ENCODE measurements around the gene SETD7. TPM values are rescaled to one million over a fixed set of nuclear protein-coding genes. Genes with fewer than 3 reads are reported as not detected.

SETD7 gene
- total RNA-seq, 1 donor, result 99.5 TPM

DNA sequence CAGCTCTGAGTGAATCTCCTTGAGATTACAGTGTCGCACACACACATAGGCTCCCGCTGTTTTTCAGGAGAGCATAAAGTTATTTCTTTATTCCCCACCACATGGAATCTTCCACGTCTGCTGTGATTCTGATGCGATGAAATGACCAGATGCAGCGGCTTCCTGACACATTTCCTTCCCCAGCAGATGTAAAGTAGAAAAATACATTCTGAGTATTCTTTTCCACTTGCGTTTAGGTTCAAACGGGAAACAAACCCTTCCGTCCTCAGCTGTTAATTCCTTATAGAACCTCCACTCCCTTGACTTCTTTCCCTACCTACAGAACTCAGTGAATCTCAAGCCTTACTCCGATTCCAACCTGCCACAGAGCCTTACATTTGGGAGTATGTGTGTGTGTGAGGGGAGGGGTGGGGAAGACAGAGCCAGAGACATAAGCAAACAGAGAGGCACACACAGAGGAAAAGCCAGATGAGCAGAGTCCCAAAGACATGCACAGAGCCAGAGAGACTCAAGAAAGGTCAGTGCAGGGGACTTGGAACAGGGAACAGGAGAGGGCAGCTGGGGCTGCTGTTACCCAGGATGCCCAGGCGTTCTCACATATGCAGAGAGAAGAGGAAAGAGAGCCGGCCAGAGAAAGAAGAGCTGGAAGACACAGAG lies 47.3 kb downstream of the SETD7 start:
- TF ChIP-seq, protein P1, sequence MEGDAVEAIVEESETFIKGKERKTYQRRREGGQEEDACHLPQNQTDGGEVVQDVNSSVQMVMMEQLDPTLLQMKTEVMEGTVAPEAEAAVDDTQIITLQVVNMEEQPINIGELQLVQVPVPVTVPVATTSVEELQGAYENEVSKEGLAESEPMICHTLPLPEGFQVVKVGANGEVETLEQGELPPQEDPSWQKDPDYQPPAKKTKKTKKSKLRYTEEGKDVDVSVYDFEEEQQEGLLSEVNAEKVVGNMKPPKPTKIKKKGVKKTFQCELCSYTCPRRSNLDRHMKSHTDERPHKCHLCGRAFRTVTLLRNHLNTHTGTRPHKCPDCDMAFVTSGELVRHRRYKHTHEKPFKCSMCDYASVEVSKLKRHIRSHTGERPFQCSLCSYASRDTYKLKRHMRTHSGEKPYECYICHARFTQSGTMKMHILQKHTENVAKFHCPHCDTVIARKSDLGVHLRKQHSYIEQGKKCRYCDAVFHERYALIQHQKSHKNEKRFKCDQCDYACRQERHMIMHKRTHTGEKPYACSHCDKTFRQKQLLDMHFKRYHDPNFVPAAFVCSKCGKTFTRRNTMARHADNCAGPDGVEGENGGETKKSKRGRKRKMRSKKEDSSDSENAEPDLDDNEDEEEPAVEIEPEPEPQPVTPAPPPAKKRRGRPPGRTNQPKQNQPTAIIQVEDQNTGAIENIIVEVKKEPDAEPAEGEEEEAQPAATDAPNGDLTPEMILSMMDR (IDR thresholded peaks at IDR 0.05; ENCODE audit: extremely low read depth, low read depth, low read length), result no peak
- no peak overlapping the region for H3K4me2 ChIP-seq (ENCODE audit: insufficient read depth, low read length)
- no peaks in the 10 kb centered on the region for H3K4me1 ChIP-seq (ENCODE audit: insufficient read depth, low read length)
- H3K36me3 ChIP-seq (ENCODE audit: insufficient read depth, low read length), result peaks cover 65% of the 10 kb centered on the region
- H3K27me3 ChIP-seq (ENCODE audit: insufficient read depth, low read length), result no peaks in the 10 kb centered on the region
- H3K9me3 ChIP-seq (ENCODE audit: low read depth, low read length), result no peaks in the 10 kb centered on the region
- H4K20me1 ChIP-seq (ENCODE audit: insufficient read depth, low read length), result peaks cover 3% of the 10 kb centered on the region
- no peak overlapping the region for H3K27ac ChIP-seq (ENCODE audit: low read depth, low read length)
- no peak overlapping the region for H3K4me3 ChIP-seq (ENCODE audit: insufficient read depth, low read length)
- no peaks in the 10 kb centered on the region for H3K79me2 ChIP-seq (ENCODE audit: insufficient read depth, low read length)
- DNase-seq (ENCODE audit: insufficient read length, low spot score, missing footprints), result no peak
- no peak overlapping the region for H2AFZ ChIP-seq (ENCODE audit: low read length)

DNA sequence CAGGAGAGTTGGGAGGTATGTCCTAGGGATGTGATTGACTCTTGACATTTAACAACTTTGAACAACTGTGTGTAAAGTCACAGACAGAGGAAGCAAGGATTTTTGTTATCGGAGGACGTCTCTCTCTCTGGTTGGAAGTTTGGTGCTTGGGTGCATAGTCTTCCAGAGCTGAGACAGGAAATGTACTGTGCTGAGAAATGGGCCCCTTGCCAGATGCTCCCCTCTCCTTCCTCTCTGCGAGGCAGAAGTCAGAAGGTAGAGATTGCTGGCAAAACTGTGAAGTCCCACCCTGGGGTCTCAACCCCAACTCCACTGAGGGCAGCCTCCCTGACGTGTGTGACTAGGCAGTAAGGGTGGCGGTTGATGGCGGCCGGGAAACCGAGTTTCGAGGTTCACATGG lies 49.2 kb downstream of the SETD7 start:
- no peaks in the 10 kb centered on the region for H3K27me3 ChIP-seq (ENCODE audit: insufficient read depth, low read length)
- no peak overlapping the region for H3K4me2 ChIP-seq (ENCODE audit: insufficient read depth, low read length)
- H3K4me1 ChIP-seq (ENCODE audit: insufficient read depth, low read length), result peaks cover 7% of the 10 kb centered on the region
- peaks cover 54% of the 10 kb centered on the region for H3K36me3 ChIP-seq (ENCODE audit: insufficient read depth, low read length)
- no peak overlapping the region for H3K27ac ChIP-seq (ENCODE audit: low read depth, low read length)
- TF ChIP-seq, protein P1 (IDR thresholded peaks at IDR 0.05; ENCODE audit: extremely low read depth, low read depth, low read length), result no peak
- no peaks in the 10 kb centered on the region for H3K79me2 ChIP-seq (ENCODE audit: insufficient read depth, low read length)
- H3K4me3 ChIP-seq (ENCODE audit: insufficient read depth, low read length), result no peak overlapping the region
- DNase-seq (ENCODE audit: insufficient read length, low spot score, missing footprints), result no peak
- no peak overlapping the region for H2AFZ ChIP-seq (ENCODE audit: low read length)
- H3K9me3 ChIP-seq (ENCODE audit: low read depth, low read length), result no peaks in the 10 kb centered on the region
- no peaks in the 10 kb centered on the region for H4K20me1 ChIP-seq (ENCODE audit: insufficient read depth, low read length)

DNA sequence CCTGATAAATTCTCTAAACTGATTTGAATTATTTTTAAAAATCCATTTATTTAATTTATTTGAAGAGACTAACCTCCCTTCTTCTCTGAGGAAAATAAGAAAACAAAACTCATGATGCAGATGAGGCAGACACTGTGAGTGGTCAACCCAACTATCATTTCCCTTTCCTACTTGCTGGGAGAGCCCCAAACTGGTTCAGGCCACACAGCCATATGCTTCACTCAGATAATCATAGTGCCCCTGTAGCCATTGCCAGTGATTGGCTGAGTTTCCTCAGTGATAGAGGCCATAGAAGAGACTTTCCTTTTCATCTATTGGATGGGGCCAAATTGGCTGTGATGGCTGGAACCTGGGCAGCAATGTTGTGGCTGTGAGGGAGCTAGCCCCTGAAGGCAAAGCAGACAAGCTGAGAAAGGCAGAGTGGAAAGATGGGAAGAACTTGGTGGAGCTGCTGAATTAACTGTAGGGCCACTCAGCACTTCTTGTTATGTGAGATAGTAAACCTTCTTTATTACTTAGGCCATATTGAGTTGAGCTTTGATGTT lies 52.3 kb downstream of the SETD7 start:
- Histone ChIP-seq H3K9me3 (ENCODE audit: low read depth, low read length) (no peaks in the 10 kb centered on the region), H4K20me1 (ENCODE audit: insufficient read depth, low read length) (no peaks in the 10 kb centered on the region), H3K27me3 (ENCODE audit: insufficient read depth, low read length) (no peaks in the 10 kb centered on the region), H3K36me3 (ENCODE audit: insufficient read depth, low read length) (peaks cover 26% of the 10 kb centered on the region), H3K27ac (ENCODE audit: low read depth, low read length) (no peak overlapping the region), H3K4me3 (ENCODE audit: insufficient read depth, low read length) (no peak overlapping the region), H3K4me2 (ENCODE audit: insufficient read depth, low read length) (no peak overlapping the region), H3K4me1 (ENCODE audit: insufficient read depth, low read length) (peaks cover 7% of the 10 kb centered on the region), H3K79me2 (ENCODE audit: insufficient read depth, low read length) (no peaks in the 10 kb centered on the region), H2AFZ (ENCODE audit: low read length) (no peak overlapping the region)
- TF ChIP-seq, protein P1 (IDR thresholded peaks at IDR 0.05; ENCODE audit: extremely low read depth, low read depth, low read length), result no peak
- DNase-seq (ENCODE audit: insufficient read length, low spot score, missing footprints), result no peak

All from osteoblast (primary cell).